Stimulated activated naive B cell treated with anti-CD40 and anti-IgM and Interleukin-4, amounts not matched to agents 10 μg/mL and 1 μg/mL and 100 μg/mL, for 72 hours (primary cell): ENCODE data around the gene PITX1.
"Not testable (repeated sequence)": the region's sequence is repeated elsewhere in the genome, so short reads cannot be mapped to it uniquely, and the experiment has no call there.

ENCODE experiments used
- ATAC-seq, 2 donors: fragments of 150-1000 bp; cut with Tn5 transposase; replicated peaks; 2 replicates each; pipeline ENCODE4 v1.10.0; 2021; ENCODE audit warnings: moderate library complexity in 1 of 2
- DNase-seq: peaks from one replicate; pipeline ENCODE4 v3.0.0; 2021
- H3K27ac Mint-ChIP-seq: one replicate; pipeline ENCODE4 v1.8.0; 2022; ENCODE audit warnings: mild to moderate bottlenecking, mixed read lengths
- H3K27me3 Mint-ChIP-seq, 2 donors: one replicate each; pipeline ENCODE4 v1.8.0; 2022; ENCODE audit warnings: mixed read lengths in 2 of 2
- H3K36me3 Mint-ChIP-seq, 2 donors: one replicate each; pipeline ENCODE4 v1.8.0; 2022; ENCODE audit warnings: mixed read lengths in 2 of 2, mild to moderate bottlenecking in 1 of 2
- H3K4me1 Mint-ChIP-seq, 2 donors: one replicate each; pipeline ENCODE4 v1.8.0; 2022; ENCODE audit warnings: mixed read lengths in 2 of 2, mild to moderate bottlenecking in 1 of 2
- H3K4me3 Mint-ChIP-seq, 2 donors: one replicate each; pipeline ENCODE4 v1.8.0; 2022; ENCODE audit warnings: mild to moderate bottlenecking in 2 of 2, mixed read lengths in 2 of 2, moderate library complexity in 1 of 2
- H3K9me3 Mint-ChIP-seq, 2 donors: one replicate each; pipeline ENCODE4 v1.8.0; 2022; ENCODE audit warnings: mixed read lengths in 2 of 2, mild to moderate bottlenecking in 1 of 2

Gene PITX1

DNA sequence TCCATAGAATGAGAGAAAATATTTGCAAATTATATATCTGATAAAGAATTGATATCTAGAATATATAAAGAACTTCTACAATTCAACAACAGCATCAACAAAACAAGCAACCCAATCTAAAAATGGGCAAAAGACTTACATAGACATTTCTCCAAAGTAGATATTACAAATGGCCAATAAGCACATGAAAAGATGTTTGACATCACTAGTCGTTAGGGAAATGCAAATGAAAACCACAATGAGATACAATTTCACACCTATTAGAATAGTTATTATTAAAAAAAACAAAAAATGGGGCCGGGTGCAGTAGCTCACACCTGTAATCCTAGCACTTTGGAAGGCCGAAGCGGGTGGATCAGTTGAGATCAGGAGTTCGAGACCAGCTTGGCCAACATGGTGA lies 41.9 kb downstream of the PITX1 start:
- DNase-seq, result no peak
- H3K27me3 Mint-ChIP-seq, result no peaks in the 10 kb centered on the region
- no peak overlapping the region for H3K27ac Mint-ChIP-seq
- peaks cover 14 to 18% of the 10 kb centered on the region in 2 donors for H3K4me1 Mint-ChIP-seq
- H3K4me3 Mint-ChIP-seq, result no peak overlapping the region
- ATAC-seq, result no peak
- H3K9me3 Mint-ChIP-seq, result peaks cover 0 to 3% of the 10 kb centered on the region in 2 donors
- no peaks in the 10 kb centered on the region for H3K36me3 Mint-ChIP-seq

DNA sequence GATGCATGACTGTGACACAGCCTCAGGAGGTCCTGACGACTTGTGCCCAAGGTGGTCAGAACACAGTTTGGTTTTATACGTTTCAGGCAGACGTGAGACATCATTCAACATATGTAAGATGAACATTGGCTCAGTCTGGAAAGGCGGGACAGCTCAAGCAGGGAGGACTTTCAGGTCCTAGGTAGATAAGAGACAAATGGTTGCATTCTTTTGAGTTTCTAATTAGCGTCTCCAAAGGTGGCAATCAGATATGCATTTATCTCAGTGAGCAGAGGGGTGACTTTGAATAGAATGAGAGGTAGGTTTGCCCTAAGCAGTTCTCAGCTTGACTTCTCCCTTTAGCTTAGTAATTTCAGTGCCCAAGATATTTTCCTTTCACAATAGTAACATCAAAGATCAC lies 43.8 kb downstream of the PITX1 start:
- peaks cover 10 to 15% of the 10 kb centered on the region in 2 donors for H3K4me1 Mint-ChIP-seq
- not testable (repeated sequence) for H3K27me3 Mint-ChIP-seq, H3K36me3 Mint-ChIP-seq, ATAC-seq, H3K9me3 Mint-ChIP-seq, H3K27ac Mint-ChIP-seq, DNase-seq, H3K4me3 Mint-ChIP-seq

DNA sequence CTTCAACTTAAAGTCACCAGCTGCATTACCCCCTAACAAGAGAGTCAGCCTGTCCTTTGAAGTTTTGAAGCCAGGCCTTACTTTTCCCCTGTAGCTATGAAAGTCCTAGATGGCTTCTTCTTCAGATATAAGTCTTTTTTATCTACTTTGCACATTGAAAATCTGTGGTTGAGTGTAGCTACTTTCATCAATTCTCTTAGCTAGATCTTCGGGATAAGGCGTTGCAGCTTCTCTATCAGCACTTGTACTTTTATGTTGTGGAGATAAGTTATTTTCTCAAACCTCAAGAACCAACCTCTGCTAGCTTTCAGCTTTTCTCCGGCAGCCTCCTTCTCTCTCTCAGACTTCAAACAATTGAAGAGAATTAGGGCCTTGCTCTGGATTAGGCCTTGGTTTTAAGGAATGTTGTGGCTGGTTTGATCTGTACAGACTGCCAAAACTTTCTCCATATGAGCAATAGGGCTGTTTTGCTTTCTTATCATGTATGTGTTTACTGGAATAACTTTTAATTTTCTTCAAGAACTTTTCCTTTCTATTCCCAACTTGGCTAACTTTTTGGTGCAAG lies 44.7 kb downstream of the PITX1 start:
- DNase-seq (no peak), ATAC-seq (no peak)
- H3K4me1 Mint-ChIP-seq, result peaks cover 3 to 7% of the 10 kb centered on the region in 2 donors
- H3K4me3 Mint-ChIP-seq, result no peak overlapping the region
- H3K27me3 Mint-ChIP-seq, result peaks cover under 1 to 8% of the 10 kb centered on the region in 2 donors
- no peaks in the 10 kb centered on the region for H3K36me3 Mint-ChIP-seq
- H3K9me3 Mint-ChIP-seq, result peaks cover 0 to 3% of the 10 kb centered on the region in 2 donors
- H3K27ac Mint-ChIP-seq, result no peak overlapping the region

DNA sequence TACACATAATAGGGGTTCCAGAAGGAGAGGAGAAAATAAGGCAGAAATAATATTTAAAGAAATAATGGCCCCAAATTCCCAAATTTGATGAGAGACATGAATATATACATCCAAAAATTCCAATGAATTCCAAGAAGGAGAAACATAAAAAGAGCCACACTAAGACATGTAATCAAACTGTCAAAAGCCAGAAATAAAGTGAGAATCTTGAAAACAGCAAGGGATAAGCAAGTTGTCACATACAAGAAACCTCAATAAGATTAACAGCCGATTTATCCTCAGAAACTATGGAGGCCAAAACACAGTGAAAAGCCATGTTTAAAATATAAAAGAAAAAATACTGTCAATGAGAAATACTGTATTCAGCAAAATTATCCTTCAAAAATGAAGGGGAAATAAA lies 51.8 kb downstream of the PITX1 start:
- no peaks in the 10 kb centered on the region for H3K4me1 Mint-ChIP-seq
- ATAC-seq (no peak), DNase-seq (no peak)
- H3K36me3 Mint-ChIP-seq, result peaks cover 16 to 39% of the 10 kb centered on the region in 2 donors
- H3K9me3 Mint-ChIP-seq, result peaks cover 32 to 48% of the 10 kb centered on the region in 2 donors
- H3K27me3 Mint-ChIP-seq, result peaks cover 8 to 11% of the 10 kb centered on the region in 2 donors
- H3K4me3 Mint-ChIP-seq, result no peak overlapping the region
- H3K27ac Mint-ChIP-seq, result no peak overlapping the region

DNA sequence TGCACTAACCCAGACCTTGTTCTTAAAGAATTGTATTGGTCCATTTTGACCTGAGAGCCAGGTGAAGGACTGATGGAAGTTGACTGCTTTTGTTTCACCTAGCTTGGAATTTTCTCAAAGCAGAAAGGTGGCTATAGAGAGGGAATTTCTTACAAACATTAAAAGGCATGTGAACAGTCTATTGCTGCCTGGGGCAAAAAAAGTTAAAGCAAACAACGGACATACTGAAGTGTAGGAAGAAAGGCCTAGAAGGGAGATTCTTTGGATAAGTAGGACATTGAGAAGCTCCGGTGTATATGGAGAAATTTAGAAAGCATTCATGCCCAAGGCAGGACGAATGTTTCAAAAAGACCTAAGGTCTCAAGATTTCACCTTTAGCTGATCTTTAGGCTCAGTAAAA lies 54.6 kb downstream of the PITX1 start:
- peaks cover 40 to 58% of the 10 kb centered on the region in 2 donors for H3K9me3 Mint-ChIP-seq
- H3K36me3 Mint-ChIP-seq, result peaks cover 28 to 59% of the 10 kb centered on the region in 2 donors
- no peak overlapping the region for H3K4me3 Mint-ChIP-seq
- ATAC-seq, result no peak
- H3K27me3 Mint-ChIP-seq, result peaks cover 0 to 11% of the 10 kb centered on the region in 2 donors
- no peak for DNase-seq
- H3K27ac Mint-ChIP-seq, result no peak overlapping the region
- H3K4me1 Mint-ChIP-seq, result no peaks in the 10 kb centered on the region
